Fibroblast of the aortic adventitia (primary cell): ENCODE results near the gene SON. TPM values are rescaled to one million over a fixed set of nuclear protein-coding genes. Genes with fewer than 3 reads are reported as not detected.
"Not testable (repeated sequence)": the region's sequence is repeated elsewhere in the genome, so short reads cannot be mapped to it uniquely, and the experiment has no call there.

Experiments used
- DNase-seq: peaks from one replicate; pipeline ENCODE4 v3.0.0-alpha.2; 2010; ENCODE audit warnings: low read depth
- H3K4me3 ChIP-seq: 2 replicates; pipeline ENCODE4 v1.5.1; 2011; ENCODE audit warnings: low read depth, mild to moderate bottlenecking, control low read depth, low read length, moderate library complexity
- CTCF ChIP-seq: IDR thresholded peaks from 2 replicates; pipeline ENCODE4 v1.5.1; 2011; ENCODE audit warnings: mild to moderate bottlenecking, low read length, control low read depth, inconsistent platforms; ENCODE audit not compliant: insufficient read depth
- total RNA-seq: library from RNA; depleted of rRNA; stranded (reverse); fragments of >200 nt; gene quantifications from 2 replicates; pipeline ENCODE4 v1.2.3, GENCODE V29; 2012; ENCODE audit warnings: low replicate concordance

The SON gene
- total RNA-seq, 1 donor: 138 TPM

GRCh38 chr21:33618407-33618806 lies 75.6 kb downstream of the SON start:
- H3K4me3 ChIP-seq: no peak overlapping the region
- no peak for TF ChIP-seq CTCF
- no peak for DNase-seq

GRCh38 chr21:33619726-33620125 lies 76.9 kb downstream of the SON start:
- TF ChIP-seq CTCF: no peak
- no peak for DNase-seq
- H3K4me3 ChIP-seq: no peak overlapping the region

- TF ChIP-seq CTCF: no peak
- DNase-seq: no peak
- no peak overlapping the region for H3K4me3 ChIP-seq
Observed at GRCh38 chr21:33622253-33622652, 79.4 kb downstream of the SON start.

- not testable (repeated sequence) for H3K4me3 ChIP-seq, DNase-seq
Observed at GRCh38 chr21:33626151-33626550, 83.3 kb downstream of the SON start.

Other genes with a start within 250 kb of the SON start
- gene IFNAR1, start 218.1 kb upstream of the SON start, total RNA-seq: 24.0 and 39.3 TPM in 2 replicates
- gene IFNGR2, start 139.6 kb upstream of the SON start, total RNA-seq: 10.6 and 64.2 TPM in 2 replicates
- 28.7 and 33.4 TPM in 2 replicates for gene TMEM50B, start 63.1 kb upstream of the SON start, total RNA-seq
- 2.7 and 3.7 TPM in 2 replicates for gene DNAJC28, start 51.3 kb upstream of the SON start, total RNA-seq
- 75.4 and 104 TPM in 2 replicates for gene GART, start 921 bp upstream of the SON start, total RNA-seq
- 8.4 and 36.5 TPM in 2 replicates for gene DONSON, start 45.6 kb downstream of the SON start, total RNA-seq
- 25.8 and 70.6 TPM in 2 replicates for gene CRYZL1, start 98.7 kb downstream of the SON start, total RNA-seq
- gene ITSN1, start 99.5 kb downstream of the SON start, total RNA-seq: 35.0 and 46.5 TPM in 2 replicates